ENCODE results near the gene ZNF665.
"Not testable (repeated sequence)": the region's sequence is repeated elsewhere in the genome, so short reads cannot be mapped to it uniquely, and the experiment has no call there.

ZNF665 gene

DNA sequence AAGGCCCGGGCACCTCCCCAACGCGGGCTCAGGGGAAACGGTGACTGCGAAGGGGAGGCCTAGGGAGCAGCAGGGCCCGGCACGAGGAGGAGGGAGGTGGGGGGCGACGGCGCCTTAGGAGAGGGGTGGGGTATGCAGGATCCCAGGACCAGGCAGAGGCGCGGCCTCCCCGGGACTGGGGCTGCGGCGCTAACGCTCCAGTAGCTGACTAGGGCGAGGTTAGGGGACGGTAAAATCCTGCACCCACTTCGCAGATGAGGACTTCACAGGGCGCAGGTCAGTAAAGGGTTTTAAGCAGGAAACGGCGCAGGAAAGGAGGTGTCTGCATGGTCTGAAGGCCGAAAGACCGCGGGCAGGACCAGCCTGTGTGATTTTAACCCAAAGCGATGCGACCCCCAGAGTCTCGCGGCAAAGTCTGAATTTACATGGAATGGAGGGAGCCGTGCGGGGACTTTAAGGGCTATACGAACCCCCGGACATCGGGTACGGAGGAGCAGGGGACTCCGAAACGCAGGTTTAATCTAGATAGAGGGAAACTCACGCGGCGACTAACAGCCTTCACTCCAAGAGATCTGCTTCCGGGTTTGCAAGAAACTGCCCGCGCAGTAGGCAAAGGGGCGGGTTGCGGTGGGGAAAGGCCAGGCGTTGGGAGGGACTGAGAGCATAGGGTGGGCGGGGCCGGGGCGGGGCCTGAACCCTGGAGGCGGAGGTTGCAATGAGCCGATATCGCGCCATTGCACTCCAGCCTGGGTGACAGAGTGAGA, at the start of gene ZNF665:
Gene ZNF665, minus strand, starts transcription at position 588 of the 764 bp plus-strand sequence. CDS start 10,460 bp downstream, outside the sequence.
- no peaks in the 10 kb centered on the region for H3K9me3 ChIP-seq (ENCODE audit: control insufficient read depth in 2 of 2, low read length in 2 of 2)

GRCh38 chr19:53237114-53237777, 44.1 kb upstream of the ZNF665 start:
- Histone ChIP-seq H3K4me3 (ENCODE audit: low read length in 2 of 2) (no peak overlapping the region), H3K36me3 (ENCODE audit: control insufficient read depth in 2 of 2, insufficient read depth in 2 of 2, low read length in 2 of 2) (peaks cover 5 to 18% of the 10 kb centered on the region in 2 donors), H3K9me3 (ENCODE audit: control insufficient read depth in 2 of 2, low read length in 2 of 2) (peaks cover 44 to 46% of the 10 kb centered on the region in 2 donors)

More for the DNA sequence above, at the start of gene ZNF665:
- H3K27ac ChIP-seq (ENCODE audit: low read depth in 2 of 2, low read length in 2 of 2) = peak within 1 kb of the TSS; percentile 57 to 84
- peak within 1 kb of the TSS; percentile 77 to 91 for H3K4me3 ChIP-seq (ENCODE audit: low read length in 2 of 2)
- peaks cover 6 to 8% of the 10 kb centered on the region in 2 donors for H3K4me1 ChIP-seq (ENCODE audit: control insufficient read depth in 2 of 2, insufficient read depth in 2 of 2, low read length in 2 of 2)
- peaks cover 0 to 5% of the 10 kb centered on the region in 2 donors for H3K36me3 ChIP-seq (ENCODE audit: control insufficient read depth in 2 of 2, insufficient read depth in 2 of 2, low read length in 2 of 2)
- peak within 1 kb of the TSS; percentile 80 to 95 for H3K9ac ChIP-seq (ENCODE audit: low read depth in 1 of 2, low read length in 2 of 2)
- H3K27me3 ChIP-seq (ENCODE audit: control insufficient read depth in 2 of 2, insufficient read depth in 2 of 2, low read length in 2 of 2) = no peaks in the 10 kb centered on the region

DNA sequence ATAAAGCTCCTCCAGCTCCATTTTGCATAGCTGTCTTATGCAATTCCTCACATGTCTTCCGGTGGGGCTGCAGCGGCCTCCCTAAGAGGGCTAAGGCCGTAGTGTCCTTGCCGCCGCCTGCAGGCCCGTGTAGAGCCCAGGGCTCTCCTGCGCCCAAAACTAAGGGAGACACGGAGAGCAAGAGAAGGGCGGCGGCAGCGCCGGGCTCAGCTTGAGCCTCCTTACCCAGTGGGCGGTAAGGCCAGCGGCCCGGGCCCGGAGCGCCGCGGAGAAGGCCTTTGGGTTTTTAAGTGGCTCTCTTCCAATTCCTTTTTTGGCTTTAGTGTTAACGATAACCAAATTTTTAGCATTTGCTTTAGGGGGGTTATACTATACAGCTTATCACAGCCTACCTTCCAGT, 31.4 kb upstream of the ZNF665 start:
- Histone ChIP-seq H3K36me3 (ENCODE audit: control insufficient read depth in 2 of 2, insufficient read depth in 2 of 2, low read length in 2 of 2) (no peaks in the 10 kb centered on the region), H3K4me1 (ENCODE audit: control insufficient read depth in 2 of 2, insufficient read depth in 2 of 2, low read length in 2 of 2) (no peaks in the 10 kb centered on the region), H3K27me3 (ENCODE audit: control insufficient read depth in 2 of 2, insufficient read depth in 2 of 2, low read length in 2 of 2) (no peaks in the 10 kb centered on the region), H3K27ac (ENCODE audit: low read depth in 2 of 2, low read length in 2 of 2) (no peak overlapping the region), H3K4me3 (ENCODE audit: low read length in 2 of 2) (no peak overlapping the region), H3K9ac (ENCODE audit: low read depth in 1 of 2, low read length in 2 of 2) (no peak overlapping the region), H3K9me3 (ENCODE audit: control insufficient read depth in 2 of 2, low read length in 2 of 2) (peaks cover 15 to 19% of the 10 kb centered on the region in 2 donors)

More at GRCh38 chr19:53237114-53237777, 44.1 kb upstream of the ZNF665 start:
- Histone ChIP-seq H3K4me1 (ENCODE audit: control insufficient read depth in 2 of 2, insufficient read depth in 2 of 2, low read length in 2 of 2) (no peaks in the 10 kb centered on the region), H3K27me3 (ENCODE audit: control insufficient read depth in 2 of 2, insufficient read depth in 2 of 2, low read length in 2 of 2) (no peaks in the 10 kb centered on the region), H3K9ac (ENCODE audit: low read depth in 1 of 2, low read length in 2 of 2) (no peak overlapping the region), H3K27ac (ENCODE audit: low read depth in 2 of 2, low read length in 2 of 2) (no peak overlapping the region)

DNA sequence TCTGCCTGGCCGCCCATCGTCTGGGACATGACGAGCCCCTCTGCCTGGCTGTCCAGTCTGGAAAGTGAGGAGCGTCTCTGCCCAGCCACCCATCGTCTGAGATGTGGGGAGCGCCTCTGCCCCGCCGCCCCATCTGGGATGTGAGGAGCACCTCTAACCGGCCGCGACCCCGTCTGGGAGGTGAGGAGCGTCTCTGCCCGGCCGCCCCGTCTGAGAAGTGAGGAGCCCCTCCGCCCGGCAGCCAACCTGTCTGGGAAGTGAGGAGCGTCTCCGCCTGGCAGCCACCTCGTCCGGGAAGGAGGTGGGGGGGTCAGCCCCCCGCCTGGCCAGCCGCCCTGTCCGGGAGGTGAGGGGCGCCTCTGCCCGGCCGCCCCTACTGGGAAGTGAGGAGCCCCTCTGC, 29.6 kb upstream of the ZNF665 start:
- peaks cover 17 to 19% of the 10 kb centered on the region in 2 donors for H3K9me3 ChIP-seq (ENCODE audit: control insufficient read depth in 2 of 2, low read length in 2 of 2)
- H3K4me1 ChIP-seq (ENCODE audit: control insufficient read depth in 2 of 2, insufficient read depth in 2 of 2, low read length in 2 of 2); H3K4me3 ChIP-seq (ENCODE audit: low read length in 2 of 2); H3K27ac ChIP-seq (ENCODE audit: low read depth in 2 of 2, low read length in 2 of 2); H3K9ac ChIP-seq (ENCODE audit: low read depth in 1 of 2, low read length in 2 of 2); H3K36me3 ChIP-seq (ENCODE audit: control insufficient read depth in 2 of 2, insufficient read depth in 2 of 2, low read length in 2 of 2); H3K27me3 ChIP-seq (ENCODE audit: control insufficient read depth in 2 of 2, insufficient read depth in 2 of 2, low read length in 2 of 2): not testable (repeated sequence)

- Histone ChIP-seq H3K4me3 (ENCODE audit: low read length in 2 of 2) (peak overlapping the region in 1 of 2 donors; percentile 17), H3K9me3 (ENCODE audit: control insufficient read depth in 2 of 2, low read length in 2 of 2) (peaks cover 67 to 68% of the 10 kb centered on the region in 2 donors), H3K36me3 (ENCODE audit: control insufficient read depth in 2 of 2, insufficient read depth in 2 of 2, low read length in 2 of 2) (peaks cover 24 to 30% of the 10 kb centered on the region in 2 donors)
Measured at GRCh38 chr19:53212703-53213320, 19.7 kb upstream of the ZNF665 start.

GRCh38 chr19:53211554-53211953, 18.4 kb upstream of the ZNF665 start:
- H3K9ac ChIP-seq (ENCODE audit: low read depth in 1 of 2, low read length in 2 of 2); H3K4me1 ChIP-seq (ENCODE audit: control insufficient read depth in 2 of 2, insufficient read depth in 2 of 2, low read length in 2 of 2); H3K27me3 ChIP-seq (ENCODE audit: control insufficient read depth in 2 of 2, insufficient read depth in 2 of 2, low read length in 2 of 2); H3K27ac ChIP-seq (ENCODE audit: low read depth in 2 of 2, low read length in 2 of 2): not testable (repeated sequence)
- H3K9me3 ChIP-seq (ENCODE audit: control insufficient read depth in 2 of 2, low read length in 2 of 2) = peaks cover 63 to 66% of the 10 kb centered on the region in 2 donors
- H3K4me3 ChIP-seq (ENCODE audit: low read length in 2 of 2) = peak overlapping the region; percentile 22 to 34
- H3K36me3 ChIP-seq (ENCODE audit: control insufficient read depth in 2 of 2, insufficient read depth in 2 of 2, low read length in 2 of 2) = peaks cover 24 to 34% of the 10 kb centered on the region in 2 donors

More at GRCh38 chr19:53212703-53213320, 19.7 kb upstream of the ZNF665 start:
- Histone ChIP-seq H3K27me3 (ENCODE audit: control insufficient read depth in 2 of 2, insufficient read depth in 2 of 2, low read length in 2 of 2) (no peaks in the 10 kb centered on the region), H3K27ac (ENCODE audit: low read depth in 2 of 2, low read length in 2 of 2) (no peak overlapping the region), H3K9ac (ENCODE audit: low read depth in 1 of 2, low read length in 2 of 2) (no peak overlapping the region), H3K4me1 (ENCODE audit: control insufficient read depth in 2 of 2, insufficient read depth in 2 of 2, low read length in 2 of 2) (no peaks in the 10 kb centered on the region)

GRCh38 chr19:53196777-53197396, 3.7 kb upstream of the ZNF665 start:
- Histone ChIP-seq H3K4me3 (ENCODE audit: low read length in 2 of 2) (peak overlapping the region; percentile 82 to 98), H3K27ac (ENCODE audit: low read depth in 2 of 2, low read length in 2 of 2) (peak overlapping the region; percentile 87 to 90), H3K4me1 (ENCODE audit: control insufficient read depth in 2 of 2, insufficient read depth in 2 of 2, low read length in 2 of 2) (peaks cover 6 to 8% of the 10 kb centered on the region in 2 donors), H3K9me3 (ENCODE audit: control insufficient read depth in 2 of 2, low read length in 2 of 2) (peaks cover 7 to 12% of the 10 kb centered on the region in 2 donors), H3K27me3 (ENCODE audit: control insufficient read depth in 2 of 2, insufficient read depth in 2 of 2, low read length in 2 of 2) (no peaks in the 10 kb centered on the region), H3K36me3 (ENCODE audit: control insufficient read depth in 2 of 2, insufficient read depth in 2 of 2, low read length in 2 of 2) (peaks cover 12 to 20% of the 10 kb centered on the region in 2 donors), H3K9ac (ENCODE audit: low read depth in 1 of 2, low read length in 2 of 2) (peak overlapping the region; percentile 83 to 95)

DNA sequence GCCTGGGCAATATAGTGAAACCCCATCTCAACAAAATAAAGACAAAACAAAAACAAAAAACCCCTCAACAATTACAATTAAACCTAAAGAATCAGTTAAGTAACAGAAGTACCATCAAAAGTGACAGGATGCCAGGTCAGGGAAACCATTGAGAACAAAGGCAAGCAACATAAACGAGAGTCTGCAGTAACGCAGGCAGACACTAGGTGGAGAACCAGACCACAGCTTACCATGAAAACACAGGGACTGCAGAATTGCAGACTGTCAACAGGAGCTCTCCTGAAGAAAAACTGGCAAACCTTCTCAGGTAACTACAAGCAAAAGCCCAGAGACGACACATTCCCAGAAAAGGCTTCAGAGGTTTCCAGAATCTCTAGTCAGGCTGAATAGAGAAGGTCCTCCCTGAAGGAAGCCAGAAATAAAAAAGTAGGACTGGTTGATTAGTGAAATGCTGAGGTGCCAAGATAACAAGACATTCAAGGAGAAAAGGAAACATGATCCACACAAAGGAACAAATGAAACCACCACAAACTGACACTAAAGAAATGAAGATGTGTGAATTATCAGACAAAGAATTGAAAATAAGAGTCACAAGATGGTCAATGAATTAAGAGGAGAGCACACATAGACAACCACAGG, 2.2 kb upstream of the ZNF665 start:
- Histone ChIP-seq H3K36me3 (ENCODE audit: control insufficient read depth in 2 of 2, insufficient read depth in 2 of 2, low read length in 2 of 2) (peaks cover 8 to 11% of the 10 kb centered on the region in 2 donors), H3K4me3 (ENCODE audit: low read length in 2 of 2) (no peak overlapping the region), H3K27ac (ENCODE audit: low read depth in 2 of 2, low read length in 2 of 2) (no peak overlapping the region), H3K4me1 (ENCODE audit: control insufficient read depth in 2 of 2, insufficient read depth in 2 of 2, low read length in 2 of 2) (peaks cover 6 to 8% of the 10 kb centered on the region in 2 donors), H3K9ac (ENCODE audit: low read depth in 1 of 2, low read length in 2 of 2) (no peak overlapping the region), H3K9me3 (ENCODE audit: control insufficient read depth in 2 of 2, low read length in 2 of 2) (peaks cover 0 to 7% of the 10 kb centered on the region in 2 donors), H3K27me3 (ENCODE audit: control insufficient read depth in 2 of 2, insufficient read depth in 2 of 2, low read length in 2 of 2) (no peaks in the 10 kb centered on the region)

DNA sequence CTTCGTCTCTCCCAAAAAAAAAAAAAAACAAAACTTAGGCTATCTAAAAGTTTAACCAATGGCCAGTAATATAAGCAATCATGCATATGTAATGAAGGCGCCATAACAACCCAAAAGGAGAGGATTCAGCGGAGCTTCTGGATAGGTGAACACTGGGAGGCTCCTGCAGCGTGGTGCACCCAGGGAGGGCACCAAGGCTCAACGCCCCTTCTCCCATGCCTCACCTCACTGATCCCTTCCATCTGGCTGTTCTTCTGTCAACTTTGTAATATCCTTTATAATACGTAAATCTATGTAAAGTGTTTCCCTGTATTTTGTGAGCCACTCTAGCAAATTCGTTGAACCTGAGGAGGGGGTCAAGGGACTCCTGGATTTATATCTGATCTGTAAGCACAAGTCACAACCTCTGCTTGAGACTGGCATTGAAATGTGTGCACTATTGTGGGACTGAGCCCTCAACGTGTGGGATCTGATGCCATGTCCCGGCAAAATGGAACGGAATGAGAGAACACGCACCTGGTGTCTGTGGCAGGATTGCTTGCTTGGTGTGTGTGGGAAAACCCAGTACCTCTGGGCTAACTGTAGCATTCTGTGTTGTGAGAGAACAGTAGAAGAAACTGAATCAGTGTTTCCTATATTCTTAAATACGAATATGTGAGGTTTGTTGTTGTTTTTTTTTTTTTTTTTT, 521 bp upstream of the ZNF665 start:
- H3K27ac ChIP-seq (ENCODE audit: low read depth in 2 of 2, low read length in 2 of 2) = no peak overlapping the region
- peak overlapping the region; percentile 77 to 91 for H3K4me3 ChIP-seq (ENCODE audit: low read length in 2 of 2)
- H3K4me1 ChIP-seq (ENCODE audit: control insufficient read depth in 2 of 2, insufficient read depth in 2 of 2, low read length in 2 of 2) = peaks cover 6 to 8% of the 10 kb centered on the region in 2 donors
- H3K36me3 ChIP-seq (ENCODE audit: control insufficient read depth in 2 of 2, insufficient read depth in 2 of 2, low read length in 2 of 2) = peaks cover 0 to 5% of the 10 kb centered on the region in 2 donors
- H3K27me3 ChIP-seq (ENCODE audit: control insufficient read depth in 2 of 2, insufficient read depth in 2 of 2, low read length in 2 of 2) = no peaks in the 10 kb centered on the region
- H3K9me3 ChIP-seq (ENCODE audit: control insufficient read depth in 2 of 2, low read length in 2 of 2) = no peaks in the 10 kb centered on the region
- H3K9ac ChIP-seq (ENCODE audit: low read depth in 1 of 2, low read length in 2 of 2) = no peak overlapping the region

Data from mucosa of rectum (tissue), 2 donors.